Peyer's patch (tissue), 4 donors: ENCODE results near the gene PLOD1.
A peak's percentile ranks its signal among the peaks of the same experiment; 100 is the strongest.

Source experiments
- POLR2A ChIP-seq, 2 donors: fragments of 450-650 bp; IDR thresholded peaks; one replicate each; pipeline ENCODE4 v1.5.1; 2017; ENCODE audit warnings: antibody characterized with exemption in 2 of 2, mild to moderate bottlenecking in 2 of 2, moderate library complexity in 2 of 2
- TF ChIP-seq, protein P1 (sequence below), 6 experiments: fragments of 450-650 bp in 4 of 6; fragments of 200-600 bp in 2 of 6; sonication (generic) in 1 of 6; IDR thresholded peaks; one replicate each; pipeline ENCODE4 v1.5.1; 2017 to 2019; ENCODE audit warnings: antibody characterized with exemption in 6 of 6, mild to moderate bottlenecking in 3 of 6, moderate library complexity in 1 of 6

DNA sequence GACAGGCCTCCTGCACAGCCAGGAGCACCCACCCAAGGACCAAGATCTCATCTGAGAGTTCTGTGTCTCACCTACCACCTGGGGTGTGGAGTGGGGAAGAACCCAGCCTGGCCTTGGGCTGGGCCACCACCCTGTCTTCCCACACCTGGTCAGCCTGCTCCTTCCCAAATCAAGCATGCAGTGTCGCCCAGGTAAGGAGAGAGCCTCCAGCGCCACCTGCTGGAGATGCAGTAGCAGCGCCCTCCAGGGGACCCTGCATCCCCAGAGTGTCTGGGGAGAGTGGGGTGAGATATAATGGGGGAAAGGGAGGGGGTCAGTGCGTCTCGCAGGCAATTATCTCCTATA, 40.6 kb upstream of the PLOD1 start:
- TF ChIP-seq, protein P1, sequence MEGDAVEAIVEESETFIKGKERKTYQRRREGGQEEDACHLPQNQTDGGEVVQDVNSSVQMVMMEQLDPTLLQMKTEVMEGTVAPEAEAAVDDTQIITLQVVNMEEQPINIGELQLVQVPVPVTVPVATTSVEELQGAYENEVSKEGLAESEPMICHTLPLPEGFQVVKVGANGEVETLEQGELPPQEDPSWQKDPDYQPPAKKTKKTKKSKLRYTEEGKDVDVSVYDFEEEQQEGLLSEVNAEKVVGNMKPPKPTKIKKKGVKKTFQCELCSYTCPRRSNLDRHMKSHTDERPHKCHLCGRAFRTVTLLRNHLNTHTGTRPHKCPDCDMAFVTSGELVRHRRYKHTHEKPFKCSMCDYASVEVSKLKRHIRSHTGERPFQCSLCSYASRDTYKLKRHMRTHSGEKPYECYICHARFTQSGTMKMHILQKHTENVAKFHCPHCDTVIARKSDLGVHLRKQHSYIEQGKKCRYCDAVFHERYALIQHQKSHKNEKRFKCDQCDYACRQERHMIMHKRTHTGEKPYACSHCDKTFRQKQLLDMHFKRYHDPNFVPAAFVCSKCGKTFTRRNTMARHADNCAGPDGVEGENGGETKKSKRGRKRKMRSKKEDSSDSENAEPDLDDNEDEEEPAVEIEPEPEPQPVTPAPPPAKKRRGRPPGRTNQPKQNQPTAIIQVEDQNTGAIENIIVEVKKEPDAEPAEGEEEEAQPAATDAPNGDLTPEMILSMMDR (IDR thresholded peaks at IDR 0.05), result peak; percentile 56 to 87 (median 79)
- TF ChIP-seq POLR2A (IDR thresholded peaks at IDR 0.05), result no peak
